Suprapubic skin (tissue), 4 donors: Measurements from ENCODE around the gene TCP11. TPM values are rescaled to one million over a fixed set of nuclear protein-coding genes. Genes with fewer than 3 reads are reported as not detected.

Experiments
- DNase-seq, 2 donors: peaks; one replicate each; pipeline ENCODE4 v3.0.0-alpha.2; 2019; ENCODE audit warnings: low spot score in 2 of 2
- H3K27ac ChIP-seq: fragments of 200-600 bp; sonication (generic); one replicate; pipeline ENCODE4 v1.5.1; 2019
- H3K27me3 ChIP-seq: fragments of 200-600 bp; sonication (generic); one replicate; pipeline ENCODE4 v1.5.1; 2019
- H3K36me3 ChIP-seq: fragments of 200-600 bp; sonication (generic); one replicate; pipeline ENCODE4 v1.5.1; 2019
- H3K4me1 ChIP-seq: fragments of 200-600 bp; sonication (generic); one replicate; pipeline ENCODE4 v1.5.1; 2019
- H3K4me3 ChIP-seq: fragments of 200-600 bp; sonication (generic); one replicate; pipeline ENCODE4 v1.5.1; 2019; ENCODE audit warnings: mild to moderate bottlenecking
- H3K9me3 ChIP-seq: fragments of 200-600 bp; sonication (generic); one replicate; pipeline ENCODE4 v1.5.1; 2019
- EP300 ChIP-seq: sonication (generic); formaldehyde crosslinking; IDR thresholded peaks from one replicate; pipeline ENCODE4 v1.6.1; 2017; ENCODE audit warnings: antibody characterized with exemption
- POLR2A ChIP-seq, 2 donors: fragments of 450-650 bp; IDR thresholded peaks; one replicate each; pipeline ENCODE4 v1.6.1; 2017; ENCODE audit warnings: antibody characterized with exemption in 2 of 2, mild to moderate bottlenecking in 2 of 2, moderate library complexity in 2 of 2
- POLR2AphosphoS5 ChIP-seq, 3 donors: sonication (generic); formaldehyde crosslinking; IDR thresholded peaks; one replicate each; pipeline ENCODE4 v1.6.1; 2017; ENCODE audit warnings: antibody characterized with exemption in 3 of 3
- WGBS: methylation state at CpG from one replicate; pipeline ENCODE4 v1.1.5; 2018; 5-methylcytosine and 5-hydroxymethylcytosine counted together
- total RNA-seq, 4 donors: library from RNA; depleted of rRNA; stranded (reverse); fragments of >200 nt; gene quantifications; one replicate each; pipeline ENCODE4 v1.1.0, GENCODE V29; 2016
- TF ChIP-seq, protein P1 (sequence below), 2 donors: fragments of 200-600 bp in 1 of 2; fragments of 450-650 bp in 1 of 2; sonication (generic) in 1 of 2; IDR thresholded peaks; one replicate each; pipeline ENCODE4 v1.5.1; 2016 to 2019; ENCODE audit warnings: antibody characterized with exemption in 2 of 2, mild to moderate bottlenecking in 1 of 2, moderate library complexity in 1 of 2

The TCP11 gene
- total RNA-seq, 4 donors from 2014 or later: 4.2 TPM; not detected in 3

DNA sequence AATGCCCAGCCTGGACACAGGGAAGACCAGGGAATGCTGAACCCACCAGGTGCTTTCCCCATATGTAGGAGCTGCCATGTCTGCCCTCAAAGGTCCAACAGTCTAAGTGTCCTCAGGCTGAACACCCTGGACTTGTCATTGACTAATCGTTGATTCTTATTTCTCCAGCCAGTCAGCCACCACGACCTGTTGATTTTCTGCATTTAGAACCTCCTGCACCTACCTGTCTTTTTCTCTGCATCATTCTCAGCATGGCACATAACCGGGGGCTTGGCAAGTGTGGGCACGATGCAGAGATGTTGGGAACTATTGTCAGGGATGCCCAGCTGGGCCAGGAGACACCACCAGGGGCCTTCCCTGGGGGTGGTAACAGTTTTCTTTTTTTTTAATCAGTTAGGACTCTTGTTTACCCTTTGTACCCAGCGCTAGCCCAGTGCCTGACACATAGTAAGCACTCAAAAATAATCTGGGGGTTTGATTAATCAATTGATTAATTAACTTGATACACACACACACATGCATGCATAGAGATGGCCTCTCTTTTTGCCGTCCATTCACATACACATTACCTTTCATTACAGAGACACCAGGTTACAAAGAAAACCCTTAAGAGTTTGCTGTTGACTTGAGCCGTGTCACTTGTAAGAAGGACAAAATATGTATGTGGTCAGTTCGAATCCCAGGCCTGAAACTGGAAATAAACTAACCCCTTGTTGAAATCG is 43.6 kb upstream of the TCP11 start:
- 66% methylated on average over 9 of the region's 9 CpGs for WGBS
- peaks cover 19% of the 10 kb centered on the region for H3K4me1 ChIP-seq

DNA sequence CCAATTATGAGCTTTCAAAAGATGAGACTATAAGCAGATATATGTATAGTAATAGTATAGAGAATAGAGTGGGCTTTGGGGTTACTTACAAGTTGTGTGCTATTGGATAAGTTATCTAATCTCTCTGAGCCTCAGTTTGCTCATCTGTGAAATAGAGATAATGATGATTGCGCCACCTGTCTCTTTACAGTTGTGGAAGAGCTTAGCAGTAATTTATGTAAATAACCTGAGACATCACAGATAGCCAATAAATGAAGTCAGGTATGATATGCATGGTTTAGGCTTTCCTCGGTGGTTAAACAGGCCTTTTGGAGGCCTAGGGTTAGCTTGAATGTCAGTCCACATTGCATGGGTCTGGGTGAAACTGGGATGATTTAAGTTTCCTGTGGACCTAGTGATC is 42.8 kb upstream of the TCP11 start:
- no peak overlapping the region for H3K4me3 ChIP-seq
- TF ChIP-seq EP300 (no peak), POLR2AphosphoS5 (IDR thresholded peaks at IDR 0.05) (no peak), POLR2A (IDR thresholded peaks at IDR 0.05) (no peak)
- TF ChIP-seq, protein P1, sequence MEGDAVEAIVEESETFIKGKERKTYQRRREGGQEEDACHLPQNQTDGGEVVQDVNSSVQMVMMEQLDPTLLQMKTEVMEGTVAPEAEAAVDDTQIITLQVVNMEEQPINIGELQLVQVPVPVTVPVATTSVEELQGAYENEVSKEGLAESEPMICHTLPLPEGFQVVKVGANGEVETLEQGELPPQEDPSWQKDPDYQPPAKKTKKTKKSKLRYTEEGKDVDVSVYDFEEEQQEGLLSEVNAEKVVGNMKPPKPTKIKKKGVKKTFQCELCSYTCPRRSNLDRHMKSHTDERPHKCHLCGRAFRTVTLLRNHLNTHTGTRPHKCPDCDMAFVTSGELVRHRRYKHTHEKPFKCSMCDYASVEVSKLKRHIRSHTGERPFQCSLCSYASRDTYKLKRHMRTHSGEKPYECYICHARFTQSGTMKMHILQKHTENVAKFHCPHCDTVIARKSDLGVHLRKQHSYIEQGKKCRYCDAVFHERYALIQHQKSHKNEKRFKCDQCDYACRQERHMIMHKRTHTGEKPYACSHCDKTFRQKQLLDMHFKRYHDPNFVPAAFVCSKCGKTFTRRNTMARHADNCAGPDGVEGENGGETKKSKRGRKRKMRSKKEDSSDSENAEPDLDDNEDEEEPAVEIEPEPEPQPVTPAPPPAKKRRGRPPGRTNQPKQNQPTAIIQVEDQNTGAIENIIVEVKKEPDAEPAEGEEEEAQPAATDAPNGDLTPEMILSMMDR (IDR thresholded peaks at IDR 0.05): no peak
- WGBS: 88% methylated on average over 2 of the region's 2 CpGs
- DNase-seq: no peak
- H3K27ac ChIP-seq: no peak overlapping the region
- peaks cover 18% of the 10 kb centered on the region for H3K4me1 ChIP-seq
- no peaks in the 10 kb centered on the region for H3K9me3 ChIP-seq
- no peaks in the 10 kb centered on the region for H3K27me3 ChIP-seq
- H3K36me3 ChIP-seq: no peaks in the 10 kb centered on the region

More for the DNA sequence above, 43.6 kb upstream of the TCP11 start:
- H3K27ac ChIP-seq: no peak overlapping the region
- H3K9me3 ChIP-seq: no peaks in the 10 kb centered on the region
- no peak for DNase-seq
- no peak overlapping the region for H3K4me3 ChIP-seq
- H3K27me3 ChIP-seq: no peaks in the 10 kb centered on the region
- H3K36me3 ChIP-seq: no peaks in the 10 kb centered on the region
- TF ChIP-seq POLR2AphosphoS5 (IDR thresholded peaks at IDR 0.05) (no peak), EP300 (no peak), POLR2A (IDR thresholded peaks at IDR 0.05) (no peak)
- TF ChIP-seq, protein P1 (IDR thresholded peaks at IDR 0.05): no peak

DNA sequence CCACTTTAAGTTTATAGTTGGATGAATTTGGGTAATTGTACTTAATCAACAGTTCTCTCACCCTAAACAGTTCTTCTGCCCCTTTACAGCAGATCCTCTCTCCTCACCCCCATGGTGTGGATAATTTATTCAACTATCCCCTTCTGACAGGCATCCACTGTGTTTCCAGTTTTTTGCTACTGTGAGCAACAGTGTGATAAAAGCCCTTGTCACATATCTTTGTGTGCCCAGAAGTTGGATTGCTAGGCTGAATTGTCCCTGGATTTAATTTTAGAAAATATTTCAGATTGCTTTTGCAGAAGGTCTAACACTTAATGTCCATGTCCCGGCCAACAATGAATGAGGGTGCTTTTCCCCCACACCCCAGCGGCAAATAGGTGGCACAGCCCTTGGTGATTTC is 42.1 kb upstream of the TCP11 start:
- TF ChIP-seq POLR2AphosphoS5 (IDR thresholded peaks at IDR 0.05) (no peak), EP300 (no peak), POLR2A (IDR thresholded peaks at IDR 0.05) (no peak)
- TF ChIP-seq, protein P1 (IDR thresholded peaks at IDR 0.05): no peak
- DNase-seq: no peak
- 92% methylated on average over 2 of the region's 2 CpGs for WGBS
- H3K27me3 ChIP-seq: no peaks in the 10 kb centered on the region
- no peak overlapping the region for H3K27ac ChIP-seq
- no peaks in the 10 kb centered on the region for H3K9me3 ChIP-seq
- peaks cover 14% of the 10 kb centered on the region for H3K4me1 ChIP-seq
- H3K36me3 ChIP-seq: no peaks in the 10 kb centered on the region
- H3K4me3 ChIP-seq: no peak overlapping the region

DNA sequence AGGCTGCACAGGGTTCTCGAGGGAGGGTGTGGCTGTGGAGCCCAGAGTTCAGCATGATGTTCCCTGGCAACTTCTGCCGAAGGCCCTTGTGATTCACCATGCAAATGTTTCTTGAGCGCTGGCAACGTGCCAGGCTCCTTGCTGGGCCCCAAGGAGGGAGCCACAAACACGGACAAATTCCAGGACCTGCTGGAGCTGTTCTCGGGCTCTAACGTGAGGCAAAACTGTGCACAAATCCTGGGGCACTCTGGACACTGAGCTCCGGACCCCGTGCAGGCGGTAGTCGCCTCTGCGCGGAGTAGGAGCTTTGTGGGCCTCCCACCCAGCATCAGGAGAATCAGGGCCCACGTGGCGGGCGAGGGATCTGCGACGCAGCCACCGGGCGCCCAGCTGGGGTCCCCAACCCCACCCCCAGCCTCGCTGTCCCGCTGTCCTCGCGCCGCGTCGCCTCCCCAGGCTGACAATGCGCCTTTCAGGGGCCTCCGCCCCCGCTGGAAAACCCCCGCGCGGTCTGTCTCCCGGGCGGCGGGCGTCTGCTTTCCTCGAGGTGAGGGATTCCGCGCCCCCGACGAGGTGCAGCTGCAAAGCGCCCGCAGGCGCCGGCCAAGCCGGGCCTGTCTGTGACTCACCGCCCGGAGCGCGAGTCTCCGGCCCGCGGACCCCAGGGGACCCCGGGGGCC is 40.9 kb upstream of the TCP11 start:
- WGBS: 9% methylated on average over 27 of the region's 55 CpGs
- no peaks in the 10 kb centered on the region for H3K27me3 ChIP-seq
- peaks cover 14% of the 10 kb centered on the region for H3K4me1 ChIP-seq
- DNase-seq: no peak
- H3K36me3 ChIP-seq: no peaks in the 10 kb centered on the region
- TF ChIP-seq POLR2A (IDR thresholded peaks at IDR 0.05): no peak
- TF ChIP-seq, protein P1 (IDR thresholded peaks at IDR 0.05): no peak
- TF ChIP-seq POLR2AphosphoS5 (IDR thresholded peaks at IDR 0.05): no peak
- no peak for TF ChIP-seq EP300
- no peaks in the 10 kb centered on the region for H3K9me3 ChIP-seq
- H3K27ac ChIP-seq: no peak overlapping the region
- no peak overlapping the region for H3K4me3 ChIP-seq

DNA sequence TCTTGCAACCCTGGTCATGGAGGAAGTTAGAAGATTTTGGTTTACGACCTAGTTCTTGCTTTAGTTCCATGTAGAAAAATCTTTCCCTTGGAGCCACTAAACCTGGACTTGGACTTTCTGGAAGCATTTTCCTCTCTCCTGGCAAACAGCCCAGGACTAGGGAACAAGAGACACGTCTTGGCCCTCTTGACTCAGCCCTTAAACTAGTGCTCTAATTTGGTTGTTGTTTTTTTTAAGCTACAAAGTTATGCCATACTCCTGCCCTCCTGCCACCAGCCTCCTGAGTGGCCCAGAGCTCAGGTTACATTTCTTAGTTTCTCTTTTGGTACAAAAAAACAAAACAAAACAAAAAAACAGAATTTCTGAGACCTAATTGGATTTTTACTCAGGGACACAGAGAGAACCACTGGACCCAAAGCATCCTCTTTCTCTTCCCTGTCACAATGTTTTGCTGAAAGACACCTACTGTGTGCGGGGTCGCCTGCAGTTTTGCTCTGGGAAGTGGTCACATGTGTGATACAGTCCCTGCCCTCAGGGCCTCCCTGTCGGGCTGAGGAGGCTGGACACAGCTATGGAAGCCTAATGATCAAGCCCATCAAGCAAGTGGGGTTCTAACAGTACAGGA is 40.3 kb upstream of the TCP11 start:
- Histone ChIP-seq H3K4me1 (peaks cover 14% of the 10 kb centered on the region), H3K36me3 (no peaks in the 10 kb centered on the region), H3K4me3 (no peak overlapping the region), H3K27me3 (no peaks in the 10 kb centered on the region), H3K27ac (no peak overlapping the region), H3K9me3 (no peaks in the 10 kb centered on the region)
- no peak for TF ChIP-seq POLR2A (IDR thresholded peaks at IDR 0.05)
- no peak for TF ChIP-seq POLR2AphosphoS5 (IDR thresholded peaks at IDR 0.05)
- no peak for TF ChIP-seq EP300
- TF ChIP-seq, protein P1 (IDR thresholded peaks at IDR 0.05): no peak
- 49% methylated on average over 5 of the region's 5 CpGs for WGBS
- no peak for DNase-seq
